Esophagus muscularis mucosa (tissue), 4 donors: Measurements from ENCODE around the gene AEBP2.

Experiments
- EP300 ChIP-seq: sonication (generic); formaldehyde crosslinking; IDR thresholded peaks from one replicate; pipeline ENCODE4 v1.6.1; 2017; ENCODE audit warnings: antibody characterized with exemption
- POLR2A ChIP-seq: fragments of 450-650 bp; IDR thresholded peaks from one replicate; pipeline ENCODE4 v1.6.1; 2017; ENCODE audit warnings: antibody characterized with exemption, moderate library complexity, mild to moderate bottlenecking, low read depth
- TF ChIP-seq, protein P1 (sequence below), 3 experiments: fragments of 200-600 bp in 2 of 3; fragments of 450-650 bp in 1 of 3; sonication (generic) in 2 of 3; IDR thresholded peaks; one replicate each; pipeline ENCODE4 v1.5.1; 2017 to 2019; ENCODE audit warnings: antibody characterized with exemption in 3 of 3, mild to moderate bottlenecking in 2 of 3, moderate library complexity in 1 of 3

DNA sequence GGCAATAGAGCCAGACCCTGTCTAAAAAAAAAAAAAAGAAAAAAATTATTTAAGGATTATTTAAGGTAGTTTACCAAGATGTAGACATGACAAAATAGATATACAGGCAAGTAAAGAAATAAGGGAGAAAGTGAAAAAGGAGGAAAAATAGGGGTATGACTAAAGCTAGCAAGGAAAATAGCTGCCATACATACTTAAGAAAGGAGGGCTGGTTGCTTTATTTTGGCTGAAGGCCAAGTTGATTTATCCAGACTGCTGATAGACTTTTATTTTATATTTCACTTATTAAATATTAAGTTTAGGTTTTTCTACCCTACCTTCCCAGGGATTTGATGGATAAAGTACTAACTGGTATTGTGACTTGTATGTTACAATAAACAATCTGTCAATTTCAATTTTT, 8.3 kb upstream of the AEBP2 start:
- TF ChIP-seq, protein P1, sequence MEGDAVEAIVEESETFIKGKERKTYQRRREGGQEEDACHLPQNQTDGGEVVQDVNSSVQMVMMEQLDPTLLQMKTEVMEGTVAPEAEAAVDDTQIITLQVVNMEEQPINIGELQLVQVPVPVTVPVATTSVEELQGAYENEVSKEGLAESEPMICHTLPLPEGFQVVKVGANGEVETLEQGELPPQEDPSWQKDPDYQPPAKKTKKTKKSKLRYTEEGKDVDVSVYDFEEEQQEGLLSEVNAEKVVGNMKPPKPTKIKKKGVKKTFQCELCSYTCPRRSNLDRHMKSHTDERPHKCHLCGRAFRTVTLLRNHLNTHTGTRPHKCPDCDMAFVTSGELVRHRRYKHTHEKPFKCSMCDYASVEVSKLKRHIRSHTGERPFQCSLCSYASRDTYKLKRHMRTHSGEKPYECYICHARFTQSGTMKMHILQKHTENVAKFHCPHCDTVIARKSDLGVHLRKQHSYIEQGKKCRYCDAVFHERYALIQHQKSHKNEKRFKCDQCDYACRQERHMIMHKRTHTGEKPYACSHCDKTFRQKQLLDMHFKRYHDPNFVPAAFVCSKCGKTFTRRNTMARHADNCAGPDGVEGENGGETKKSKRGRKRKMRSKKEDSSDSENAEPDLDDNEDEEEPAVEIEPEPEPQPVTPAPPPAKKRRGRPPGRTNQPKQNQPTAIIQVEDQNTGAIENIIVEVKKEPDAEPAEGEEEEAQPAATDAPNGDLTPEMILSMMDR (IDR thresholded peaks at IDR 0.05), result no peak
- no peak for TF ChIP-seq POLR2A
- TF ChIP-seq EP300, result no peak
